Cerebellar nuclear complex (tissue), 1 donor: ENCODE data around the gene PDE6A.

Source experiments
- DNase-seq, 2 experiments: peaks; one replicate each; lab custom pipeline; 2025; lab: John Stamatoyannopoulos, UW

PDE6A gene

GRCh38 chr5:149944666-149945065 is at the start of gene PDE6A:
PDE6A (minus strand) TSS chr5:149944793; CDS start chr5:149944673, 120 bp downstream.
- no peak for DNase-seq

GRCh38 chr5:149993471-149993870 is 48.9 kb upstream of the PDE6A start:
- DNase-seq: no peak

- peak; percentile 32 to 82 for DNase-seq
Observed at GRCh38 chr5:149990518-149991376, 46.2 kb upstream of the PDE6A start.

GRCh38 chr5:149988126-149988525 is 43.5 kb upstream of the PDE6A start:
- no peak for DNase-seq

- DNase-seq: no peak
Observed at GRCh38 chr5:149982505-149982904, 37.9 kb upstream of the PDE6A start.

GRCh38 chr5:149981206-149981605 is 36.6 kb upstream of the PDE6A start:
- no peak for DNase-seq

- DNase-seq: no peak
Observed at GRCh38 chr5:149979896-149980295, 35.3 kb upstream of the PDE6A start.

- DNase-seq: no peak
Observed at GRCh38 chr5:149975409-149975808, 30.8 kb upstream of the PDE6A start.

GRCh38 chr5:149969181-149969930 is 24.8 kb upstream of the PDE6A start:
- DNase-seq: peak; percentile 18 to 73

- no peak for DNase-seq
Observed at GRCh38 chr5:149966946-149967345, 22.4 kb upstream of the PDE6A start.

GRCh38 chr5:149963729-149964128 is 19.1 kb upstream of the PDE6A start:
- no peak for DNase-seq

- no peak for DNase-seq
Observed at GRCh38 chr5:149962601-149963300, 18.2 kb upstream of the PDE6A start.

- peak in 1 of 2 experiments; percentile 33 for DNase-seq
Observed at GRCh38 chr5:149961957-149962409, 17.4 kb upstream of the PDE6A start.

- DNase-seq: no peak
Observed at GRCh38 chr5:149961186-149961685, 16.6 kb upstream of the PDE6A start.

GRCh38 chr5:149960272-149961185 is 15.9 kb upstream of the PDE6A start, which contains the start of gene SLC26A2:
SLC26A2 (plus strand) TSS chr5:149960758; CDS start chr5:149977653, 16,895 bp downstream.
- DNase-seq: peak; percentile 95 to 97

- DNase-seq: no peak
Observed at GRCh38 chr5:149959406-149960236, 15.0 kb upstream of the PDE6A start.

- DNase-seq: no peak
Observed at GRCh38 chr5:149957855-149958254, 13.3 kb upstream of the PDE6A start.

- no peak for DNase-seq
Observed at GRCh38 chr5:149956685-149957084, 12.1 kb upstream of the PDE6A start.

GRCh38 chr5:149954798-149955197 is 10.2 kb upstream of the PDE6A start:
- no peak for DNase-seq
